ENCODE data around the gene CPNE4. TPM values are rescaled to one million over a fixed set of nuclear protein-coding genes. Genes with fewer than 3 reads are reported as not detected.

Gene CPNE4
- polyA plus RNA-seq, 3 donors: 0.01 to 0.46 (median 0.34) TPM

- 84 to 94% (median 90%) methylated on average over 2 of the region's 2 CpGs for WGBS, 3 donors
- no peak overlapping the region for H3K27ac ChIP-seq (ENCODE audit: low read depth, low read length)
Measured at GRCh38 chr3:131731709-131732108, 303.1 kb downstream of the CPNE4 start.

- 66 to 74% (median 67%) methylated on average over 1 of the region's 1 CpG for WGBS, 3 donors
- H3K27ac ChIP-seq (ENCODE audit: low read depth, low read length): no peak overlapping the region
Measured at GRCh38 chr3:131730581-131730980, 304.2 kb downstream of the CPNE4 start.

GRCh38 chr3:131729643-131730017 is 305.2 kb downstream of the CPNE4 start:
- H3K27ac ChIP-seq (ENCODE audit: low read depth, low read length): no peak overlapping the region
- 67 to 98% (median 88%) methylated on average over 1 of the region's 1 CpG for WGBS, 3 donors

- H3K27ac ChIP-seq (ENCODE audit: low read depth, low read length): no peak overlapping the region
- 74 to 94% (median 90%) methylated on average over 3 of the region's 3 CpGs for WGBS, 3 donors
Measured at GRCh38 chr3:131728898-131729642, 305.7 kb downstream of the CPNE4 start.

- H3K27ac ChIP-seq (ENCODE audit: low read depth, low read length): no peak overlapping the region
Measured at GRCh38 chr3:131725414-131725813, 309.4 kb downstream of the CPNE4 start.

GRCh38 chr3:131723343-131723742 is 311.5 kb downstream of the CPNE4 start:
- H3K27ac ChIP-seq (ENCODE audit: low read depth, low read length): no peak overlapping the region
- WGBS, 3 donors: 79 to 91% (median 90%) methylated on average over 5 of the region's 5 CpGs

- 54 to 59% (median 54%) methylated on average over 7 of the region's 7 CpGs for WGBS, 3 donors
- H3K27ac ChIP-seq (ENCODE audit: low read depth, low read length): no peak overlapping the region
Measured at GRCh38 chr3:131717493-131717892, 317.3 kb downstream of the CPNE4 start.

GRCh38 chr3:131716943-131717342 is 317.9 kb downstream of the CPNE4 start:
- WGBS, 3 donors: 72 to 85% (median 79%) methylated on average over 4 of the region's 4 CpGs
- H3K27ac ChIP-seq (ENCODE audit: low read depth, low read length): no peak overlapping the region

- WGBS, 3 donors: 52 to 58% (median 55%) methylated on average over 1 of the region's 1 CpG
- no peak overlapping the region for H3K27ac ChIP-seq (ENCODE audit: low read depth, low read length)
Measured at GRCh38 chr3:131716007-131716406, 318.8 kb downstream of the CPNE4 start.

GRCh38 chr3:131714585-131715220 is 320.1 kb downstream of the CPNE4 start:
- 83 to 95% (median 93%) methylated on average over 1 of the region's 1 CpG for WGBS, 3 donors
- H3K27ac ChIP-seq (ENCODE audit: low read depth, low read length): no peak overlapping the region

GRCh38 chr3:131713416-131714123 is 321.2 kb downstream of the CPNE4 start:
- H3K27ac ChIP-seq (ENCODE audit: low read depth, low read length): no peak overlapping the region
- WGBS, 3 donors: 46 to 71% (median 63%) methylated on average over 3 of the region's 3 CpGs

GRCh38 chr3:131712662-131713061 is 322.2 kb downstream of the CPNE4 start:
- WGBS, 3 donors: 64 to 75% (median 70%) methylated on average over 3 of the region's 3 CpGs

GRCh38 chr3:131711114-131711768 is 323.6 kb downstream of the CPNE4 start:
- 34 to 62% (median 57%) methylated on average over 7 of the region's 7 CpGs for WGBS, 3 donors
- no peak overlapping the region for H3K27ac ChIP-seq (ENCODE audit: low read depth, low read length)

More at GRCh38 chr3:131712662-131713061, 322.2 kb downstream of the CPNE4 start:
- no peak overlapping the region for H3K27ac ChIP-seq (ENCODE audit: low read depth, low read length)

GRCh38 chr3:131708241-131708640 is 326.6 kb downstream of the CPNE4 start:
- no peak overlapping the region for H3K27ac ChIP-seq (ENCODE audit: low read depth, low read length)

GRCh38 chr3:131705558-131706051 is 329.2 kb downstream of the CPNE4 start:
- 51 to 71% (median 71%) methylated on average over 3 of the region's 3 CpGs for WGBS, 3 donors
- no peak overlapping the region for H3K27ac ChIP-seq (ENCODE audit: low read depth, low read length)

GRCh38 chr3:131705099-131705498 is 329.7 kb downstream of the CPNE4 start:
- WGBS, 3 donors: 44 to 57% (median 52%) methylated on average over 1 of the region's 1 CpG
- no peak overlapping the region for H3K27ac ChIP-seq (ENCODE audit: low read depth, low read length)

- 55 to 72% (median 65%) methylated on average over 2 of the region's 2 CpGs for WGBS, 3 donors
- no peak overlapping the region for H3K27ac ChIP-seq (ENCODE audit: low read depth, low read length)
Measured at GRCh38 chr3:131704098-131704497, 330.7 kb downstream of the CPNE4 start.

GRCh38 chr3:131702146-131702545 is 332.7 kb downstream of the CPNE4 start:
- WGBS, 3 donors: 32 to 78% (median 69%) methylated on average over 2 of the region's 2 CpGs
- H3K27ac ChIP-seq (ENCODE audit: low read depth, low read length): no peak overlapping the region

Measured in adipose tissue (tissue), 3 donors.